SU-DHL-6 (cell line): Measurements from ENCODE around the gene DAPK3.

ENCODE experiments used
- H2AFZ ChIP-seq: fragments of 200-600 bp; sonication (generic); 2 replicates; pipeline ENCODE4 v1.6.1; 2014; ENCODE audit warnings: low read depth, mild to moderate bottlenecking, moderate library complexity, mixed read lengths, antibody characterized with exemption, low read length; ENCODE audit not compliant: severe bottlenecking
- H3F3A ChIP-seq: fragments of 200-600 bp; shearing (Covaris generic); 2 replicates; pipeline ENCODE4 v1.6.0; 2016; ENCODE audit warnings: antibody characterized with exemption, mild to moderate bottlenecking; ENCODE audit not compliant: insufficient read depth
- H3K27ac ChIP-seq: fragments of 200-600 bp; sonication (generic); 2 replicates; pipeline ENCODE4 v1.5.1; 2016; ENCODE audit warnings: low read depth, mild to moderate bottlenecking, low read length, moderate library complexity, mixed read lengths
- H3K27me3 ChIP-seq: fragments of 200-600 bp; sonication (generic), shearing (Covaris generic); 2 replicates; pipeline ENCODE4 v1.6.0; 2014; ENCODE audit warnings: mild to moderate bottlenecking, low read length
- H3K36me3 ChIP-seq: fragments of 200-600 bp; sonication (generic); 2 replicates; pipeline ENCODE4 v1.6.1; 2014; ENCODE audit warnings: mild to moderate bottlenecking, low read length, mixed read lengths
- H3K4me2 ChIP-seq: fragments of 300-600, 200-600 bp; shearing (Covaris generic), sonication (generic); 2 replicates; pipeline ENCODE4 v1.6.0; 2014; ENCODE audit warnings: low read length, low read depth, mild to moderate bottlenecking; ENCODE audit not compliant: poor library complexity, severe bottlenecking
- H3K4me3 ChIP-seq: fragments of 200-600 bp; sonication (generic); 2 replicates; pipeline ENCODE4 v1.5.1; 2014; ENCODE audit warnings: antibody characterized with exemption, low read length, mild to moderate bottlenecking, mixed read lengths; ENCODE audit not compliant: insufficient read depth, poor library complexity, severe bottlenecking
- H3K79me2 ChIP-seq: fragments of 200-600 bp; sonication (generic); 2 replicates; pipeline ENCODE4 v1.6.1; 2014; ENCODE audit warnings: mild to moderate bottlenecking, low read length, moderate library complexity; ENCODE audit not compliant: insufficient read depth
- H3K9ac ChIP-seq: fragments of 200-600 bp; sonication (generic); 2 replicates; pipeline ENCODE4 v1.7.0; 2014; ENCODE audit warnings: mild to moderate bottlenecking, low read length
- H3K9me2 ChIP-seq: fragments of 200-600 bp; sonication (generic); replicated peaks from 2 replicates; pipeline ENCODE4 v1.6.1; 2014; ENCODE audit warnings: low read length; ENCODE audit not compliant: insufficient read depth
- H3K9me3 ChIP-seq: fragments of 200-600 bp; sonication (generic); 2 replicates; pipeline ENCODE4 v1.6.1; 2014; ENCODE audit warnings: low read length, mixed read lengths; ENCODE audit not compliant: insufficient read depth
- H4K20me1 ChIP-seq: fragments of 200-600 bp; sonication (generic); 2 replicates; pipeline ENCODE4 v1.6.1; 2014; ENCODE audit warnings: low read depth, mild to moderate bottlenecking, antibody characterized with exemption, low read length, moderate library complexity, mixed read lengths
- CTCF ChIP-seq: fragments of 200-600 bp; sonication (generic); IDR thresholded peaks from one replicate; pipeline ENCODE4 v1.5.1; 2017; ENCODE audit warnings: antibody characterized with exemption, mild to moderate bottlenecking, low read length, moderate library complexity; ENCODE audit not compliant: insufficient read depth, poor library complexity, severe bottlenecking
- EZH2phosphoT487 ChIP-seq: fragments of 200-600 bp; sonication (generic), shearing (Covaris generic); conservative IDR thresholded peaks from 2 replicates; pipeline ENCODE4 v1.6.1; 2018; ENCODE audit warnings: mild to moderate bottlenecking, antibody characterized with exemption, low read length, moderate library complexity, mixed read lengths

The DAPK3 gene

GRCh38 chr19:3970808-3971598 is at the start of gene DAPK3:
TSS of gene DAPK3 (minus strand) at chr19:3971099. CDS start at chr19:3969735, 1,364 bp downstream.
- Histone ChIP-seq H3K4me3 (peak within 1 kb of the TSS; percentile 80), H3K9me2 (no peaks in the 10 kb centered on the region), H3K36me3 (0 out of 2 replicates have a peak, but pooled peaks cover 8% of the 10 kb centered on the region), H4K20me1 (peaks cover 5% of the 10 kb centered on the region; the same call in 1 of the 2 replicates), H2AFZ (no peak within 1 kb of the TSS), H3K79me2 (peaks cover 29% of the 10 kb centered on the region), H3K27me3 (no peaks in the 10 kb centered on the region), H3K4me2 (peak within 1 kb of the TSS; percentile 59), H3F3A (peaks cover 28% of the 10 kb centered on the region), H3K9me3 (no peaks in the 10 kb centered on the region), H3K9ac (peak within 1 kb of the TSS; percentile 85), H3K27ac (peak within 1 kb of the TSS; percentile 67)
- no peak for TF ChIP-seq EZH2phosphoT487
- TF ChIP-seq CTCF = no peak

- H3K4me2 ChIP-seq = no peak overlapping the region
- no peaks in the 10 kb centered on the region for H3K9me2 ChIP-seq
- H3K79me2 ChIP-seq = peaks cover 32% of the 10 kb centered on the region; the same call in 1 of the 2 replicates
- H3F3A ChIP-seq = no peaks in the 10 kb centered on the region
- no peak for TF ChIP-seq CTCF
- TF ChIP-seq EZH2phosphoT487 = no peak
- no peak overlapping the region for H3K4me3 ChIP-seq
- no peak overlapping the region for H3K27ac ChIP-seq
- no peaks in the 10 kb centered on the region for H3K27me3 ChIP-seq
- H3K9me3 ChIP-seq = no peaks in the 10 kb centered on the region
- H3K36me3 ChIP-seq = no peaks in the 10 kb centered on the region
- no peak overlapping the region for H3K9ac ChIP-seq
- no peak overlapping the region for H2AFZ ChIP-seq
- no peaks in the 10 kb centered on the region for H4K20me1 ChIP-seq
Measured at GRCh38 chr19:4019578-4019977, 48.7 kb upstream of the DAPK3 start.

- no peaks in the 10 kb centered on the region for H3K9me2 ChIP-seq
- H3K36me3 ChIP-seq = no peaks in the 10 kb centered on the region
- TF ChIP-seq EZH2phosphoT487 = no peak
- no peak overlapping the region for H3K27ac ChIP-seq
- no peak overlapping the region for H3K9ac ChIP-seq
- no peak overlapping the region for H2AFZ ChIP-seq
- no peaks in the 10 kb centered on the region for H4K20me1 ChIP-seq
- H3K4me2 ChIP-seq = no peak overlapping the region
- H3K79me2 ChIP-seq = peaks cover 32% of the 10 kb centered on the region; the same call in 1 of the 2 replicates
- H3F3A ChIP-seq = no peaks in the 10 kb centered on the region
- no peaks in the 10 kb centered on the region for H3K9me3 ChIP-seq
- H3K27me3 ChIP-seq = no peaks in the 10 kb centered on the region
- no peak overlapping the region for H3K4me3 ChIP-seq
Measured at GRCh38 chr19:4018775-4019504, 48.0 kb upstream of the DAPK3 start.
